Stimulated activated naive CD4-positive, alpha-beta T cell (primary cell): ENCODE measurements around the gene ZNF467.

ENCODE experiments used
- DNase-seq, 6 experiments: peaks; one replicate each; lab custom pipeline; 2025; lab: John Stamatoyannopoulos, UW

ZNF467 gene

GRCh38 chr7:149785983-149786382 lies 12.6 kb upstream of the ZNF467 start:
- DNase-seq: no peak

- DNase-seq: no peak
Measured at GRCh38 chr7:149785402-149785801, 12.0 kb upstream of the ZNF467 start.

- no peak for DNase-seq
Measured at GRCh38 chr7:149784251-149784608, 10.8 kb upstream of the ZNF467 start.

- no peak for DNase-seq
Measured at GRCh38 chr7:149783386-149784250, 10.2 kb upstream of the ZNF467 start.

- DNase-seq: no peak
Measured at GRCh38 chr7:149782682-149783345, 9.4 kb upstream of the ZNF467 start.

- no peak for DNase-seq
Measured at GRCh38 chr7:149781921-149782320, 8.5 kb upstream of the ZNF467 start.

GRCh38 chr7:149780636-149781419 lies 7.4 kb upstream of the ZNF467 start:
- no peak for DNase-seq

- no peak for DNase-seq
Measured at GRCh38 chr7:149780056-149780455, 6.7 kb upstream of the ZNF467 start.

GRCh38 chr7:149779502-149779805 lies 6.1 kb upstream of the ZNF467 start:
- no peak for DNase-seq

GRCh38 chr7:149778696-149779501 lies 5.5 kb upstream of the ZNF467 start:
- DNase-seq: no peak

GRCh38 chr7:149778327-149778637 lies 4.9 kb upstream of the ZNF467 start:
- DNase-seq: no peak

GRCh38 chr7:149777551-149778326 lies 4.4 kb upstream of the ZNF467 start:
- DNase-seq: no peak

GRCh38 chr7:149776848-149777407 lies 3.5 kb upstream of the ZNF467 start:
- DNase-seq: no peak

- no peak for DNase-seq
Measured at GRCh38 chr7:149776289-149776688, 2.9 kb upstream of the ZNF467 start.

GRCh38 chr7:149775176-149775556 lies 1.8 kb upstream of the ZNF467 start:
- no peak for DNase-seq

- peak in 1 of 6 experiments; percentile 18 for DNase-seq
Measured at GRCh38 chr7:149774237-149775175, 1.1 kb upstream of the ZNF467 start.

- peak; percentile 12 to 51 (median 36) for DNase-seq
Measured at GRCh38 chr7:149772956-149773434, 393 bp downstream of the ZNF467 start.

- DNase-seq: peak in 3 of 6 experiments; percentile 39 to 42 (median 42)
Measured at GRCh38 chr7:149772241-149772955, 990 bp downstream of the ZNF467 start.

GRCh38 chr7:149771720-149772240 lies 1.6 kb downstream of the ZNF467 start:
- DNase-seq: peak; percentile 70 to 85 (median 80)
